Stimulated activated CD4-positive, alpha-beta T cell treated with anti-CD3 and anti-CD28 coated beads, Interleukin-2, amount 100 ng/mL, for 4 hours (primary cell): ENCODE data around the gene CCDC30.

ENCODE experiments used
- DNase-seq: peaks from one replicate; pipeline ENCODE4 v3.0.0-alpha.2; 2020; ENCODE audit warnings: low read depth

The CCDC30 gene

GRCh38 chr1:42692461-42692860 is 229.4 kb downstream of the CCDC30 start:
- DNase-seq, result no peak

- DNase-seq, result no peak
Observed at GRCh38 chr1:42692911-42693310, 229.8 kb downstream of the CCDC30 start.

- DNase-seq, result no peak
Observed at GRCh38 chr1:42698081-42698813, 235.2 kb downstream of the CCDC30 start.

- DNase-seq, result no peak
Observed at GRCh38 chr1:42700006-42700405, 236.9 kb downstream of the CCDC30 start.

GRCh38 chr1:42703888-42704464 is 240.9 kb downstream of the CCDC30 start:
- no peak for DNase-seq
